PC-3 (cell line): Measurements from ENCODE around the gene DCHS2. TPM values are rescaled to one million over a fixed set of nuclear protein-coding genes. Genes with fewer than 3 reads are reported as not detected.

ENCODE experiments used
- ATAC-seq: fragments of 200-7000 bp; cut with Tn5 transposase; 2 replicates; pipeline ENCODE4 v1.9.1; 2020; ENCODE audit warnings: mild to moderate bottlenecking, moderate library complexity
- BruUV-seq: library from RNA; stranded (reverse); fragments of 400-500 nt; replicated peaks from 2 replicates; lab custom pipeline; 2021; lab: Mats Ljungman, UMichigan
- CTCF ChIA-PET: fragments of 300-600 bp; sonication (Branson Sonifier 250); formaldehyde crosslinking; loops from one replicate; lab custom pipeline; 2022; ENCODE audit warnings: antibody characterized with exemption; lab: Charles Lee
- POLR2A ChIA-PET: fragments of 300-600 bp; sonication (Branson Sonifier 250); formaldehyde crosslinking; loops from one replicate; lab custom pipeline; 2022; ENCODE audit warnings: antibody characterized with exemption; ENCODE audit not compliant: unreplicated experiment; lab: Charles Lee
- DNase-seq: peaks from one replicate; pipeline ENCODE4 v3.0.0-alpha.2; 2015
- H2AFZ ChIP-seq: fragments of 300-600 bp; sonication (generic); 2 replicates; pipeline ENCODE4 v1.6.0; 2016; ENCODE audit warnings: antibody characterized with exemption, low read length
- H3F3A ChIP-seq: fragments of 300-600 bp; sonication (generic); one replicate; pipeline ENCODE4 v1.6.0; 2017; ENCODE audit warnings: antibody characterized with exemption, low read length, control low read depth, mild to moderate bottlenecking; ENCODE audit not compliant: unreplicated experiment
- H3K27ac ChIP-seq: fragments of 300-600 bp; sonication (generic); 2 replicates; pipeline ENCODE4 v1.5.1; 2016; ENCODE audit warnings: mild to moderate bottlenecking, low read length
- H3K27me3 ChIP-seq: fragments of 300-600 bp; sonication (generic); 2 replicates; pipeline ENCODE4 v1.6.1; 2016; ENCODE audit warnings: low read length, mixed read lengths
- H3K36me3 ChIP-seq: fragments of 300-600 bp; sonication (generic); 2 replicates; pipeline ENCODE4 v1.6.1; 2016; ENCODE audit warnings: low read depth, mixed run types, low read length, mixed read lengths
- H3K4me1 ChIP-seq: fragments of 300-600 bp; sonication (generic); 2 replicates; pipeline ENCODE4 v1.5.1; 2016; ENCODE audit warnings: low read length; ENCODE audit not compliant: insufficient read depth
- H3K4me2 ChIP-seq: fragments of 300-600 bp; sonication (generic); 2 replicates; pipeline ENCODE4 v1.6.0; 2016; ENCODE audit warnings: low read length
- H3K4me3 ChIP-seq: fragments of 300-600 bp; sonication (generic); 2 replicates; pipeline ENCODE4 v1.5.1; 2016; ENCODE audit warnings: mild to moderate bottlenecking, low read length, mixed read lengths
- H3K79me2 ChIP-seq: fragments of 300-600 bp; sonication (generic); 2 replicates; pipeline ENCODE4 v1.6.1; 2017; ENCODE audit warnings: low read length, mixed read lengths
- H3K9ac ChIP-seq: fragments of 300-600 bp; sonication (generic); 2 replicates; pipeline ENCODE4 v1.6.0; 2016; ENCODE audit warnings: mild to moderate bottlenecking, low read length
- H3K9me2 ChIP-seq: fragments of 300-600 bp; sonication (generic); replicated peaks from 2 replicates; pipeline ENCODE4 v1.6.1; 2016; ENCODE audit warnings: mixed run types, low read length, mixed read lengths
- H3K9me3 ChIP-seq: fragments of 300-600 bp; sonication (generic); 2 replicates; pipeline ENCODE4 v1.6.1; 2016; ENCODE audit warnings: low read length, mixed read lengths
- H4K20me1 ChIP-seq: fragments of 300-600 bp; sonication (generic); 2 replicates; pipeline ENCODE4 v1.6.1; 2016; ENCODE audit warnings: low read length, mixed read lengths
- CTCF ChIP-seq: fragments of 300-600 bp; sonication (generic); conservative IDR thresholded peaks from 2 replicates; pipeline ENCODE4 v1.5.1; 2017; ENCODE audit warnings: antibody characterized with exemption, low read depth, mild to moderate bottlenecking, low read length
- EZH2 ChIP-seq: fragments of 300-600 bp; sonication (generic); IDR thresholded peaks from one replicate; pipeline ENCODE4 v1.6.1; 2017; ENCODE audit warnings: antibody characterized with exemption, mild to moderate bottlenecking, low read length; ENCODE audit not compliant: unreplicated experiment
- EZH2phosphoT487 ChIP-seq: fragments of 300-600 bp; sonication (generic); IDR thresholded peaks from 2 replicates; pipeline ENCODE4 v1.6.1; 2018; ENCODE audit warnings: mild to moderate bottlenecking, antibody characterized with exemption, low read length, borderline replicate concordance
- intact Hi-C: fragments of 100-400 bp; cut with micrococcal nuclease; formaldehyde crosslinking; loops from 2 replicates; pipeline ENCODE4 v1.9.0; 2023
- total RNA-seq: library from RNA; depleted of rRNA; stranded (reverse); fragments of >200 nt; gene quantifications from 2 replicates; pipeline ENCODE4 v1.2.3, GENCODE V29; 2014

Gene DCHS2
- total RNA-seq, 1 experiment from 2014 or later: 0.22 TPM

DNA sequence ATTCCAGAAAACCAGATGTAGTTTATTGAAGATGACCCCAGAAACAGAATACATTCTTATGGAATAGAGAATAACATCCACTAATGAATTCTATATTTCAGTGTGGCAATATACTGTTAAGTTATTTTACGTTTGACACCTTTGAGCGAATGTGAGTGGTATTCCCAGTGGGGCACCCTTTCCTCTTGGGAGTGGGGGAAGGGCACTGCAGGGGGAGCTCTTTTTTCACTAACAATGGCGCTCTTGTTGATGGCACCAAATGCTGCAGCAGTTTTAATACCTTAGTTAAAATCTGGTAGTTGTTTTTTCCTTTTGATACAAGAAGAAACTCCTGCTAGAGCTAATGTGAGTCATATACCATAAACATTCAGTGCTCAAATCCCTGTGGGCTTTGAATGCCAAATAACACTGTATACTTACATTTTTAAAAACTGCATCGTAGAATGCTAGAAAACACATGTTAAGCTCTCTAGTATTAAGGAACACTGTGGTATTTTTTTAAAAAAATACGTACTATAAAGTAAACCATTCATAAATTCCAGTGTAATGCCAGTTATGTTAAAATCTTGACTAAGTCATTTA is 178.5 kb downstream of the DCHS2 start:
- no peaks in the 10 kb centered on the region for H3K79me2 ChIP-seq
- no peaks in the 10 kb centered on the region for H3K27me3 ChIP-seq
- H4K20me1 ChIP-seq: no peaks in the 10 kb centered on the region
- H3K36me3 ChIP-seq: no peaks in the 10 kb centered on the region
- no peak for ATAC-seq
- no peak overlapping the region for H3K9ac ChIP-seq
- BruUV-seq: no TSS peak
- no peak overlapping the region for H2AFZ ChIP-seq
- H3K4me2 ChIP-seq: no peak overlapping the region
- DNase-seq: no peak
- ChIA-PET CTCF (no interaction called here), POLR2A (no interaction called here)
- H3K4me1 ChIP-seq: no peaks in the 10 kb centered on the region
- H3K4me3 ChIP-seq: no peak overlapping the region
- no peaks in the 10 kb centered on the region for H3K9me3 ChIP-seq
- TF ChIP-seq EZH2phosphoT487 (no peak), EZH2 (no peak), CTCF (no peak)
- H3F3A ChIP-seq: no peaks in the 10 kb centered on the region
- intact Hi-C loops: no loop called here
- H3K9me2 ChIP-seq: no peaks in the 10 kb centered on the region
- H3K27ac ChIP-seq: no peak overlapping the region

DNA sequence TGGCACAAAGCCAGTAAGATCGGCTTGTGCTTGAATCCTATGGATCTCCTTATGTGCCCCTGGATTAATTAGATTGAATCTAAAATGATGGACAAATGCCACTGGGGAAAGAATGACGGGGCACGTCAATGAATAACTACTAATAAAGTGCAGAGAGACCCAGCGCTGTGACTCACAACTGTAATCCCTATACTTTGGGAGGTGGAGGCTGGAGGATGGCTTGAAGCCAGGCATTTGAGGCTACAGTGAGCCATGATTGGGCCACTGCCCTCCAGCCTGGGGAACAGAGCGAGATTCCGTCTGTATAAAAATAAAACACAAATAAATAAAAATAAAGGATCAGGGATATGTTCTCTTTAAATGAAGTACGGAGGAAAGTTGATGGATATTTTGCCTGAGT is 179.4 kb downstream of the DCHS2 start:
- Histone ChIP-seq H3K27ac (no peak overlapping the region), H2AFZ (no peak overlapping the region), H4K20me1 (no peaks in the 10 kb centered on the region), H3K4me2 (no peak overlapping the region), H3K4me3 (no peak overlapping the region), H3K9ac (no peak overlapping the region), H3K9me2 (no peaks in the 10 kb centered on the region), H3K79me2 (no peaks in the 10 kb centered on the region), H3K27me3 (no peaks in the 10 kb centered on the region), H3K4me1 (no peaks in the 10 kb centered on the region), H3F3A (no peaks in the 10 kb centered on the region), H3K9me3 (no peaks in the 10 kb centered on the region), H3K36me3 (no peaks in the 10 kb centered on the region)
- DNase-seq (no peak), ATAC-seq (no peak)
- TF ChIP-seq CTCF: no peak
- TF ChIP-seq EZH2phosphoT487: no peak
- TF ChIP-seq EZH2: no peak
- ChIA-PET POLR2A (no interaction called here), CTCF (no interaction called here)
- intact Hi-C loops: no loop called here
- BruUV-seq: no TSS peak

DNA sequence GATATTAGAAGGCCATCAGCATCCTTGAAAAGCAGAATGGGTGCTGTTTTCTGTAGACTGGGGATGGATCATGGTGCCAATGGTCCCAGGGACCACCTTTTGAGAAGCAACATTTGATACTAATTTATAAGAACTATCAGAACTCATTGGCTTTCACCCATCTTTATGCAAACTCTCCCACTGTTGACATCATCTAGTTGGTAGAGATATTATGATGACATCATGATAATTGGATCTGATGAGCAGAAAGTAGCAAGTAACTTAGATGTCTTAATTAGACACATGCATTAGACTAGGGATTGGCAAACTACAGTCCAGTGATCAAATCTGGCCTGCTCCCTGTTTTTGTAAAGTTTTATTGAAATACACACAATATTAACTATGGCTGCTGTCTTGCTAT is 181.0 kb downstream of the DCHS2 start:
- H3K4me3 ChIP-seq: no peak overlapping the region
- H3K9me2 ChIP-seq: no peaks in the 10 kb centered on the region
- no peaks in the 10 kb centered on the region for H3K36me3 ChIP-seq
- no peaks in the 10 kb centered on the region for H4K20me1 ChIP-seq
- no TSS peak for BruUV-seq
- H3K27ac ChIP-seq: no peak overlapping the region
- no peak overlapping the region for H2AFZ ChIP-seq
- no peak for DNase-seq
- H3K9me3 ChIP-seq: no peaks in the 10 kb centered on the region
- no peaks in the 10 kb centered on the region for H3K79me2 ChIP-seq
- intact Hi-C loops: no loop called here
- TF ChIP-seq EZH2 (no peak), EZH2phosphoT487 (no peak), CTCF (no peak)
- no peak overlapping the region for H3K9ac ChIP-seq
- no peak overlapping the region for H3K4me2 ChIP-seq
- no peaks in the 10 kb centered on the region for H3K27me3 ChIP-seq
- no peaks in the 10 kb centered on the region for H3F3A ChIP-seq
- no peaks in the 10 kb centered on the region for H3K4me1 ChIP-seq
- ChIA-PET POLR2A (no interaction called here), CTCF (no interaction called here)
- ATAC-seq: no peak
